ENCODE measurements around the gene ASRGL1. TPM values are rescaled to one million over a fixed set of nuclear protein-coding genes. Genes with fewer than 3 reads are reported as not detected.

Gene ASRGL1
- total RNA-seq, 6 experiments from 2014 or later: 1.8 to 28.5 (median 4.7) TPM

- no peak for DNase-seq
- 78% methylated on average over 5 of the region's 5 CpGs for WGBS (ENCODE audit: insufficient coverage, low coverage, low lambda C conversion rate, missing lambda C conversion rate)
- intact Hi-C loops (cut with DNase I): no loop called here
- Histone ChIP-seq H3K4me1 (no peaks in the 10 kb centered on the region), H3K27me3 (no peaks in the 10 kb centered on the region), H3K9me3 (no peaks in the 10 kb centered on the region), H3K4me3 (no peak overlapping the region), H3K27ac (no peak overlapping the region), H3K36me3 (no peaks in the 10 kb centered on the region)
- no peak for ATAC-seq
- TF ChIP-seq CTCF (IDR thresholded peaks at IDR 0.05): no peak
- no peak for TF ChIP-seq POLR2A (IDR thresholded peaks at IDR 0.05)
Observed at GRCh38 chr11:62404901-62405300, 67.7 kb downstream of the ASRGL1 start.

- DNase-seq (no peak), ATAC-seq (no peak)
- no peak overlapping the region for H3K4me3 ChIP-seq
- no peaks in the 10 kb centered on the region for H3K36me3 ChIP-seq
- H3K4me1 ChIP-seq: no peaks in the 10 kb centered on the region
- TF ChIP-seq POLR2A (IDR thresholded peaks at IDR 0.05) (no peak), CTCF (IDR thresholded peaks at IDR 0.05) (no peak)
- H3K27ac ChIP-seq: no peak overlapping the region
- no peaks in the 10 kb centered on the region for H3K27me3 ChIP-seq
- no peaks in the 10 kb centered on the region for H3K9me3 ChIP-seq
- intact Hi-C loops (cut with DNase I): no loop called here
- 56% methylated on average over 2 of the region's 4 CpGs for WGBS (ENCODE audit: insufficient coverage, low coverage, low lambda C conversion rate, missing lambda C conversion rate)
Observed at GRCh38 chr11:62406034-62406433, 68.8 kb downstream of the ASRGL1 start.

GRCh38 chr11:62409831-62410230 is 72.6 kb downstream of the ASRGL1 start:
- no peak for TF ChIP-seq CTCF (IDR thresholded peaks at IDR 0.05)
- no peak for TF ChIP-seq POLR2A (IDR thresholded peaks at IDR 0.05)
- DNase-seq: no peak
- no peaks in the 10 kb centered on the region for H3K9me3 ChIP-seq
- H3K27me3 ChIP-seq: no peaks in the 10 kb centered on the region
- no peaks in the 10 kb centered on the region for H3K36me3 ChIP-seq
- no CpG with 5 or more reads among the region's 8 CpGs for WGBS (ENCODE audit: insufficient coverage, low coverage, low lambda C conversion rate, missing lambda C conversion rate)
- no peak for ATAC-seq
- H3K4me3 ChIP-seq: no peak overlapping the region
- intact Hi-C loops (cut with DNase I): no loop called here
- H3K4me1 ChIP-seq: no peaks in the 10 kb centered on the region
- H3K27ac ChIP-seq: no peak overlapping the region

- intact Hi-C loops (cut with DNase I): no loop called here
- DNase-seq: no peak
Observed at GRCh38 chr11:62410972-62411371, 73.7 kb downstream of the ASRGL1 start.

More at GRCh38 chr11:62410972-62411371, 73.7 kb downstream of the ASRGL1 start:
- Histone ChIP-seq H3K36me3 (no peaks in the 10 kb centered on the region), H3K9me3 (no peaks in the 10 kb centered on the region), H3K4me1 (no peaks in the 10 kb centered on the region), H3K27ac (no peak overlapping the region), H3K27me3 (no peaks in the 10 kb centered on the region), H3K4me3 (no peak overlapping the region)
- TF ChIP-seq CTCF (IDR thresholded peaks at IDR 0.05): no peak
- TF ChIP-seq POLR2A (IDR thresholded peaks at IDR 0.05): no peak
- WGBS (ENCODE audit: insufficient coverage, low coverage, low lambda C conversion rate, missing lambda C conversion rate): 75% methylated on average over 5 of the region's 8 CpGs
- ATAC-seq: no peak
